Activated T-cell treated with anti-CD3 and anti-CD28 coated beads for 48 hours (primary cell): ENCODE data around the gene ECI2.
"Not testable (repeated sequence)": the region's sequence is repeated elsewhere in the genome, so short reads cannot be mapped to it uniquely, and the experiment has no call there.

Experiments
- DNase-seq: peaks from one replicate; pipeline ENCODE4 v3.0.0-alpha.2; 2020; ENCODE audit warnings: low read depth

ECI2 gene

GRCh38 chr6:4101298-4101697 is 34.1 kb downstream of the ECI2 start:
- DNase-seq = no peak

DNA sequence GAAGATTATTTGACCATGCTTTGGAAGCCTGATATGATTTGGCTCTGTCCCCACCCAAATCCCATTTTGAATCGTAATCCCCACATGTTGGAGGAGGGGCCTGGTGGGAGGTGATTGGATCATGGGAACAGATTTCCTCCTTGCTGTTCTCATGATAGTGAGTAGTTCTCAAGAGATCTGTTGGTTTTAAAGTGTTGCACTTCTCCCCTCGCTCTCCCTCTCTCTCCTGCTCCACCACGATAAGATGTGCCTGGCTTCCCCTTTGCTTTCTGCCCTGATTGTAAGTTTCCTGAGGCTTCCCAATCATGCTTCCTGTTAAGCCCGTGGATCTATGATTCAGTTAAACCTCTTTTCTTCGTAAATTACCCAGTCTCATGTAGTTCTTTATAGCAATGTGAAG is 34.7 kb downstream of the ECI2 start:
- DNase-seq = no peak

GRCh38 chr6:4093288-4093687 is 42.1 kb downstream of the ECI2 start:
- no peak for DNase-seq

GRCh38 chr6:4091941-4092340 is 43.4 kb downstream of the ECI2 start:
- DNase-seq = no peak

GRCh38 chr6:4090043-4090442 is 45.3 kb downstream of the ECI2 start:
- not testable (repeated sequence) for DNase-seq

DNA sequence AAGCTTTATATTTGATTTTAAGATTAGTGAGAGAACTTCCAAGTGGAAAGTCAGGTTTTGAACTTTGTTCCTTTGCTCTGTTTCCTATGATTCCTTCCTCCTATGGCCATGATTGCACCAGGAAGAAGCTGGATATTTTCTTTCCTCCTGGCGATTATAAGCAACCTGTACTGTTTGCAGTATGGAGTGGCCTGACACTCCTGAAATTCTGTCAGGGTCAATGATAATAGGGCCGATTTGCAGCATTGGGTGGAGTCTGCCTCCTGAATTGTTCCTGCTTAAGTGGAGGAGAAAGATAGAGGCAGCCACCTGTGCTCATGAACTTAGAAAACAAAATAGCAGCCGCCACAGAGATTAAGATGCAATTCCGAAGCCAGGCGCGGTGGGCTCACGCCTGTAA is 46.7 kb downstream of the ECI2 start:
- no peak for DNase-seq

GRCh38 chr6:4085332-4085700 is 50.1 kb downstream of the ECI2 start:
- DNase-seq = no peak

- DNase-seq = no peak
Observed at GRCh38 chr6:4084444-4085331, 50.7 kb downstream of the ECI2 start.

- DNase-seq = no peak
Observed at GRCh38 chr6:4078691-4079471, 56.5 kb downstream of the ECI2 start, which contains the start of gene FAM217A. TSS of gene FAM217A (minus strand) at chr6:4079137. CDS start at chr6:4077414, 1,723 bp downstream.

DNA sequence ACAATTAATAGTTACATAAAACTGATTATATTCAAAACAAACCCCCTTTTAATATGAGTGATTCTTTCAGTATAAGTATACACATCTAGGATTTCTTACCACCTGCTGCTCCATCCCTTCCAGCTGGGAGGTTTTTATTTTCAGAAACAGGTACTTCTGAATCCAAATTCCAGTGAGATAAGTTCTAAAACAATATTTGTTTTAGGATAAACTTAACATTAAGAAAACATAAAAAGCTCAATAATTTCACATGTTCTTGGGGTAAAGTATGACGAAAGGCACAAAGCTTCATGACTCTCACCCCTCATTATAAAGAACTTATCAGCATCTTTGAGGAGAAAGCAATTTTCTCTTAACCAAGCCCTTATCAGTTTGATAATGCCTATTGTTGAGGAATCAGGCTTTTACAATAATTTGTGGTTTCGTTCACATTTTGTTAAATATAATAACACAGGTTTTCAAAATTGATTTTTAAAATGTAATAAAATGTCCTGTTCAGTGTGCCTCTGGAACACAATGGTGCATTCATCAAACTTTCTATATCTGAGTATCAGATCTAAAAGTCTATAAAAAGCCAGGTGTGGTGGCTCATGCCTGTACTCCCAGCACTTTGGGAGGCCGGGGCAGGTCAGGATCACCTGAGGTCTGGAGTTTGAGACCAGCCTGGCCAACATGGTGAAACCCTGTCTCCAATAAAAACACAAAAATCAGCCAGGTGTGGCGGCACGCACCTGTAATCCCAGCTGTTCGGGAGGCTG is 60.7 kb downstream of the ECI2 start:
- no peak for DNase-seq

- no peak for DNase-seq
Observed at GRCh38 chr6:4071330-4071729, 64.0 kb downstream of the ECI2 start.

- no peak for DNase-seq
Observed at GRCh38 chr6:4069199-4069598, 66.2 kb downstream of the ECI2 start.

DNA sequence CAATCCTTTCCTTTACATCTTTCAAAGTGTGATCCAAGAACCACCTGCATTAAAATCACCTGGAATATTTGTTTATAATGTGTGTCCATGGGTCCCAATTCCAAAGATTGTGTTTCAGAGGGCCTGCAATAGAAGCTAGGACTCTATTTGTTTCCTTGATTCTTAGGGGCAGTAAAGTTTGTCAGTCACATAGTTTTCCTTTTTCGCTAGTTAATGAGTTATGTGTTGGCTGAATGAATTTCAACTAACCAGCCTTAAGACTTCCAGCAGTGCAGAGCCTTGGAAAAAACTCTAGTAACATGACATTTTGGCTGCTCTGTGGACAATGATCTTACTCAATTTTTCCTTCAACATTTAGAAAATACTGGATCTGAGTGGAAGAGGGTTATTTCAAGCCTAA is 67.7 kb downstream of the ECI2 start:
- DNase-seq = no peak

DNA sequence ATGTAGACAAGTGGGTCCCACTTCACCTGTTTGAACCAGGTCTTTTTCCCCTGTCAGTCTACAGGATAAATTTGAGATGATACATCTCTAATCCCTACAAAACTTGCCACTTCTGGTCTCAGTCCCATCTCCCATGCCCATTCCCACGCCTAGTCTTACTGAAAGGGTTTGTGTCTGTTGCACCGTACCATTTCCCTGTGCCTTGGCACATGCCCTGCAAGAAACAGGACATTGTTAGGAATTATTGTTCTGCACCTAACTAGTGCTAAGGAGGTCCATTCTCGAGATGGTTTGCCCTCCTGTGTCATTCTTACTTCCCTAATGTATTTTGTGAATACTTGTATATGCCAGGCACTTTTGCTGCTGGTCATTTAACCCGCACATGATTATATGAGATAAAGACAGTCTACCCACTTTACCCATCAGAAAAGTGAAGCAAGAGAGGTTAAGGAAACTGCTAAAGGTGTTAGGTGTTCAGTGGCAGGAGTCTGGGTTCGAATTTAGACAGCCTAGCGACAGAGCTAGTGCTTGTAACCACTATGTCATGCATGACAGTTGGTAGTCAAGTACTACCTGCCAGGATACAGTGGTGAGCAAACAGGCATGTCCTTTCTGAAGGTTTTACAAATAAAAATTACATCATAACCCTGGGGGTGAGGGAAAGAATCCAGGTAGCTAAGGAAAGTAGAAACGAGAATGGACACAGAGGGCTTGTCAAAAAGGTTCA is 69.2 kb downstream of the ECI2 start:
- no peak for DNase-seq
